GM21717 (cell line): ENCODE results near the gene TMEM87A.
A peak's percentile ranks its signal among the peaks of the same experiment; 100 is the strongest.
"Not testable (repeated sequence)": the region's sequence is repeated elsewhere in the genome, so short reads cannot be mapped to it uniquely, and the experiment has no call there.

Experiments used
- ATAC-seq: cut with Tn5 transposase; IDR thresholded peaks from one replicate; pipeline ENCODE4 v1.9.1; 2021; ENCODE audit warnings: mild to moderate bottlenecking, moderate library complexity; ENCODE audit not compliant: unreplicated experiment

The TMEM87A gene

DNA sequence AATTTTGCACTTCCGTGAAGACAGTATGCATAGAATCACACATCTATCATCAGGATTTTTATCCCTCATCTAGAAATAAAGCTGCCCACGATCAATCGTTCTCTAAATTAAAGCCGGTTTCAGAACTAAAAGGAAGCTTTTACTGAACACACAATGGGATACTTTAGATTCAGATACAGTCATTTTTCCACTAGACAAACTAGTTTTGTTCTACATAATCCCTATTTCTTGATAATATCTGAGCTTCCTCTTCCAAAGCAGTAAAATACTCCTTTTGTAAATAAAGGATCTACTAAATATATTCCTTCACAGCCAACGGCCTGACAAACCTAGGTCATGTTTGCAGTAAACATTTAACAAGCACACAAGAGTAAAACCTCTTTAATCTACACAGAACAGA, 2.2 kb downstream of the TMEM87A start:
- no peak for ATAC-seq

DNA sequence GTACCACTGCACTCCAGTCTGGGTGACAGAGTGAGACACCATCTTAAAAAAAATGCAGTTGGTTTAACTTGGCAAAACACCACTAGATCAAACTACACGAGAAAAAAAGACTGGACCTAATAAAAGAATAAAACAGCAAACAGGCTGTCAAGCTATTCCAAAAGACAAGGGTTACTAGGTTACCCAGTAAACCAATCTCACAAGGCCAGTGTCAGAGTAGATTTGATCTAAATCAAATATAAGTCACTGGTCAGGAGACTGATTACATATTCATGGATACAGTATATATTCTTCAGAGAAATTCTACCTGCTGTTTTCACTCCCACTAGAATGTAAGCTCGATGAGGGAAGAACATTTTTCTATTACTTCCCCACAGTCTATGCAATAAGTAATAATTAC, 2.7 kb downstream of the TMEM87A start:
- no peak for ATAC-seq

DNA sequence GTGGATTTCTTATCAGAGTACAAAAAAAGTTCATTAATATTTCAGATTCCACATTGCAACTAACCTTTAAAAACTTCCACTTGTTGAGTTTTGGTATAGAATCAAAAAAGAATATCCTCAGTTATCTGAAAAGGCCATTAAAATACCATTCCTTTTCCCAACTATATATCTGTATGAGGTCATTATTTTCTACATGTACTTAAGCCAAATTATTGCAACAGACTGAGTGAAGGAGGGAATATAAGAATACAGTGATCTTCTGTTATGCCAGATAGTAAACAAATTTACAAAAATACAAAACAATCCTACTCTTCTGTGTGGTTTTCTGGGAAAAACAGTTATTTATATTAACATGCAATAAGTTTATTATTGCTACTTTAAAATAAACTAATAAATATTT, 5.9 kb downstream of the TMEM87A start:
- ATAC-seq = no peak

DNA sequence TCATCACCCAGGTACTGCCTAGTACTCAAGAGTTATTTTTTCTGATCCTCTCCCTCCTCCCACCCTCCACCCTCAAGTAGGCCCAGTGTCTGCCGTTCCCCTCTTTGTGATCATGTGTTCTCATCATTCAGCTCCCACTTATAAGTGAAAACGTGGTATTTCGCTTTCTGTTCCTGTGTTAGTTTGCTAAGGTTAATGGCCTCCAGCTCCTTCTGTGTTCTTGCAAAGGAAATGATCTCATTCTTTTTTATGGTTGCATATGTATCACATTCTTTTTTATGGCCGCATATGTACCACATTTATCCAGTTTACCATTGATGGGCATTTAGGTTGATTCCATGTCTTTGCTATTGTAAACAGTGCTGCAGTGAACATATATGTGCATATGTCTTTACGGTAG, 8.4 kb downstream of the TMEM87A start:
- no peak for ATAC-seq

DNA sequence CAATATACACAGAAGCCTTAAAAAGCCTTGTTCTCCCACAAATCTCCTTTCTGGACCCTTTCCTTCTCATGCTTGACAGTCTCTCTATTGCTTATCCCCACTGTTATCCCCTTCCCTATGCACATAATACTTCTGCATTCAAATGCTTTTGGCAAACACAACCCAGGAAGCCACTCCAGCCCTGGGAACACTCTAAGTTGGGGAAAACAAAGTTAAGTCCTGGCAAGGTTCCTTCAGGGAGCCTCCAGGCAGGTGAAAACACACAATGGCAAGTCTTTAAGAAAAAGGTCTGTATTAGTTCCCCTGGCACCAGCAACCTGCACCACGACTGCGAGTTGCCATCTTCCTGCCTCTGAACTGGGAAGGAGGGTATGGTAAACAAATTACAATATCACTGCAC, 19.9 kb downstream of the TMEM87A start:
- ATAC-seq = no peak

DNA sequence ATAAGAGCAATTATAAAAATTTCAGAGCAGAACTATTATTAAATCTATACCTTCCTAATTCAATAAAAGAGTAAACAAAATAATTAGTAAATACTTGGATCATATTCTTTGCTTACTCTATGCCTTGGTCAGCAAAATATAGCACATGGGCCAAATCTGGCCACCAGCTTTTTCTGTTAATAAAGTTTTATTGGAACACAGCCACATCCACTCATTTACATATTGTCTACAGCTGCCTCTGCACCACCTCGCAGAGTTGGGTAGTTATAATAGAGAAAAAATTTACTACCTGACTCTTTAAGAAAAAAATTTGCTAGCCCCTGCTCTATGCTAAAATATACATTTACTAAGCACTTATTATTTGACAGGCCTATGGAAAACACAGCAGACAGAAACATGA, 32.4 kb downstream of the TMEM87A start:
- no peak for ATAC-seq

DNA sequence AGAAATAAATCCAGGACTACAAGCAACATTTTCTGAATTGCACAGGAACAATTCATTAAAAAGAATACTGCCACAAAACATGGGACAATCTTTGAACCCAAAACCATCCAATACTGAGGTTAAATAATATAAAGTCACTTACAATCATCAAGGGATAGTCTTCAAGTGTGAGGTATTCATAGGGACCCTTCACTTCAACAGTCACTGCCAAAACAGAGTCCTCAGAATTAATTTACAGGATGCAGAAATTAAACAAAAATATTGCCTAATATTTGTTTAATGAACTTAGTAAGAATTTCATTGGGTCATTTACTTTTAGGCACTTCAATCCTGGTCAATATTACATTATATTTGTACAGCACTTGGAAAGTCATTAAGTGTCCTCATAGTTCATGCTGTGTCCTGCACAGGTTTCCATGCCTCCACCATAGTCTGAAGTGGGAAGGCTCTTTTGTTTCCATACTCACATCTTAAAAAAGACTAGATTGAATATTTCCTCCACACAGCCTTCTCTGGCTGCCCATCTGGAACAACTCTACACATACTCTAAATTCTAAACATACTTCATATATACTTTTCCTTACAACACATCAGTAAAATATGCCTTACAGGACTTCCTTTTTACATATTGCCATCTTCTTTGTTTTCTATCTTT, 33.6 kb downstream of the TMEM87A start:
- ATAC-seq = no peak

DNA sequence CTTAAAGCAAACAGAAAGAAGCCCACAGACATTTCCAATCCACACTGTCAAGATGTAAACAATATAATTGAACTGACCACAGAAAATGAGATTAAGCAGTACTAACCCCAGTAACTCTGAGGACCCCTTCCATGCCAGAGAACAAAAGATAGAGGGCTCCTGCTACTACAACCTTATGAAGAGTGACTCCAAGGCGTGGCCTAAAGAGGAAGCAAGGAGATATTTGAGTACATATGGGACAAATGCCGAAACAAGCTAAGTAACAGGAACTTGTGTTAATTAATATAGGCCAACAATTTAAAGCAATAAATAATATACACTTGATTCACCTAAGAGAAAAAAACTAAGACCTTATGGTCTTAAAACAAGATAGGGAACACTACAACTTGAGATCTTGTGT, 40.1 kb downstream of the TMEM87A start:
- ATAC-seq = no peak

DNA sequence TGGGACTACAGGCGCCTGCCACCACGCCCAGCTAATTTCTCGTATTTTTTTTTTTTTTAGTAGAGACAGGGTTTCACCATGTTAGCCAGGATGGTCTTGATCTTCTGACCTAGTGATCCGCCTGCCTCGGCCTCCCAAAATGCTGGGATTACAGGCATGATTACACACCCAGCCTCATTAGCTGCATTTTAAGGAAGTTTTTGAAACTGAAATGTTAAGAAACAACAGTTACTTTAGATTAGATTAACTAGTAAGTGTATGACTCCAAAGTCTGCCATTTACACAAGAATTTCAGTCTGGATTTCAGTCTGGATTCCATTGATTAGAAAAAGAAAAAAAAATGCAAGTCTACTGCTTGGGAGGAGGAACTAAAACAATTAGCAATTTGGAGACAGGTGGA, 40.6 kb downstream of the TMEM87A start:
- no peak for ATAC-seq

DNA sequence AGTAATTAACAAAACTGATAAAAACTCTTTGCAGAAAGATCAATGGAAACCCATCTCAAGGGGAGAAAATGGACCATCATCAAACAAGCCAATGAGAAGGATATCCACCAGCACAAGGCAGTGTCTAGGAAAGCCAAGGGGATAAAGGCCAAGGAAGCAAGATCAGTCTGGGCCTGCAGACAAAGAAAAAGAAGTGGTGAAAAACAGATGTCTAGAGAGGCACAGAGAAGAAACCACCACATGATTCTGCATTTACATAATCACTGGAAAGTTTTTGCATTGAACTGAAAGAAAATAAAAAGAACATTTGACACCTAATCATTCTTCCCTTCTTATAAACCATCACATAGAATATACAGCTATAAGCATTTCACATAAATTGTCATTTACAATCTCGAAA, 42.1 kb downstream of the TMEM87A start:
- no peak for ATAC-seq

DNA sequence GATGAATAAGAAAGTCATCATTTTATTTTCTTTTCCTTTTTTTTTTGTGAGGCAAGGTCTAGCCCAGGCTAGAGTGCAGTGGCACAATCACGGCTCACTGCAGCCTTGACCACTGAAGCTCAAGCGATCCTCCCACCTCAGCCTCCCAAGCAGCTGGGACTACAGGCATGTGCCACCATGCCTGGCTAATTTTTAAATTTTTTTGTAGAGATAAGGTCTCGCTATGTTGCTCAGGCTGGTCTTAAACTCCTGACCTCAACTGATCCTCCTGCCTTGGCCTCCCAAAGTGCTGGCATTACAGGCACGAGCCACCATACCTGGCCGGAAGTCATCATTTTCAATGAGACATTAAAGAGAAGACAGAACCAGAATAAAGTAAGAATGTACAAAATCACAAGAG, 44.3 kb downstream of the TMEM87A start:
- ATAC-seq = not testable (repeated sequence)

DNA sequence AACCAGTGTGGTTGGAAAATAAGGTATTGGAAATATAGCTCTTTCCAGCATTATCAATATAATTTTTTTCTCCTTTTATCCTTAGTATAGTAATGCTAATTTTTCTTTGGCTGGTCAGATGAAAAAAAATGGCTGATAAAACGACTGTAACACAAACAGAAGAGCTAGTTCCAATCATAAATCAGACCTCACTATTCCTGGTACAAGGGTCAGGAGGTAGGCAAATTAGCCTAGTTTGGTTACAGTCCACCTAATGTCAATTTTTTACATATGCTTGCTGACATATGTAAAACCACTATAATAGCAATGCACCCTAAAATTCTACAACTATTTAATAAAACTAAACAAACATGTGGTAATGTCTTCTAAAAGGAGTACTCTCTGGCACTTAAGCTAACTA, 45.2 kb downstream of the TMEM87A start:
- ATAC-seq = no peak

DNA sequence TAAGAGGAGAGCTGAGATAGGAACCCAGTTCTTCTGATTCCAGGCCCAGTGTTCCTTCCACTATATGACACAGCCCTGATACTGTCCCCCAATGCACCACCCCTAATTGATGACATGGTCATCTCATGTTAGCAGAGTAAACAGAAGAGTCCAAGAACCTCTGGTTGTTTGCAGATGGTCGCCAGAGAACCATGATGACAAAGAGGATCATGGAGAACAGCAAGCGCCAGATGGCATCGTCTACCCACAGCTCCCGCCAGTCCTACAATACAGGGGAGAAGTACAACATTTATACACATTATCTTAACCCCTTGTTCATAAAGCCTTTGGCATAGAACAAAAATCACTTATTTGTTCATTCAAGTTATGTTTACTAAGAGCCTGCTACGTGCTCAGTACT, 46.6 kb downstream of the TMEM87A start:
- ATAC-seq = no peak

DNA sequence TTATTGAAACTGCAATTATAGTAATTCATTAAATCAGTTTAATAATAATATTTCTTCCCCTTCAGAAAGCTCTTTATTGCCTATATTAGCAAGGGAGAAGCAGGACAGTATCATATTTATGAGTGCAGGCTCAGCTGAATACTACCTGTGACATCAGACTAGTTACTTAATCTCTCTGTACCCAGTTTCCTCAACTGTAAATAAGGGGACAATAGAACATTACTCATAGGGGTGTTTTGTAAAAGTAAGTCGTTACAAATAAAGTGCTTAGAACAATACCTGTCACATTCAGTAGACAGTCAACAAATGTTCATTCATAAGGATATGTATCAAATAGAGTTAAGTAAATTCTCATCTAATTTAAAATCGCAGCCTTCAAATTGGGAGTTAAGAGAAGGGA, 53.0 kb downstream of the TMEM87A start:
- no peak for ATAC-seq

DNA sequence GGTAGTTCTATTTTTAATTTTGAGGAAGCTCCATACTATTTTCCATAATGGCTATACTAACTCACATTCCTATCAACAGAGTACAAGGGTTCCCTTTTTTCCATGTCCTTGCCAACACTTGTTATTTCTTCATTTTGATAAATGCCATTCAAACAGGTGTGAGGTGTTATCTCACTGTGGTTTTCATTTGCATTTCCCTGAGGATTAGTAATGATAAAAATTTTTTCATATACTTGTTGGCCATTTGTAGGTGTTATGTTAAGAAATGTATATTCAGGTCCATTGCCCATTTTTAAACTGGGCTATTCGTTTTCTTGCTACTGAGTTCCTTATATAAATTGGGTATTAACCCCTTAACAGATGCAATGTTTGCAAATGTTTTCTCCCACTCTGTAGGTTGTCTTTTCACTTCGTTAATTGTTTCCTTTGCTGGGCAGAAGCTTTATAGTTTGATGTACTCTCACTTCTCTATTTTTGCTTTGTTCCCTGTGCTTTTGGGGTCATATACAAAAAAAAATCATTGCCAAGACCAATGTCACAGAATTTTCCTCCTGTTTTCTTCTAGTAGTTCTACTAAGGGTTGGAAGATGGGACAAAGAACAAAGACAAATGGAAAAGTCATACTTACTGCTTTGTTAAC, 54.2 kb downstream of the TMEM87A start:
- ATAC-seq = no peak

DNA sequence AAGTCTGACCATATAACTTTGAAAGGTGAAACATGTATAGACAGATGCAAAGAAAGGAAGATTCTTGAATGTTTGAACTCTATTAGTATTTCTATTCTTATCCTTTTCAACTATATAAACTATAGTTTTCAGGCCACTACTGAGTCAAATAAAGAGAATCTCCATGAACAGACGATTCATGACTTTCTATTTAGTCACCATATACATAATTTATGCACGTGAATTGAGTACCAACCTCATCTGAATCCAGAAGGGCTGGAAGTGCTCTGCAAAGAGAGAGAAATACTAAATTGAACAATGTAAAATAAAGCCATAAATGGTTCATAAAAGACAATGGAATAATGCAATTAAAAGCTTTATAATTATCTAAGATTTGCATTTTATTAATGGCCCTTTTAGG, 55.7 kb downstream of the TMEM87A start:
- no peak for ATAC-seq

DNA sequence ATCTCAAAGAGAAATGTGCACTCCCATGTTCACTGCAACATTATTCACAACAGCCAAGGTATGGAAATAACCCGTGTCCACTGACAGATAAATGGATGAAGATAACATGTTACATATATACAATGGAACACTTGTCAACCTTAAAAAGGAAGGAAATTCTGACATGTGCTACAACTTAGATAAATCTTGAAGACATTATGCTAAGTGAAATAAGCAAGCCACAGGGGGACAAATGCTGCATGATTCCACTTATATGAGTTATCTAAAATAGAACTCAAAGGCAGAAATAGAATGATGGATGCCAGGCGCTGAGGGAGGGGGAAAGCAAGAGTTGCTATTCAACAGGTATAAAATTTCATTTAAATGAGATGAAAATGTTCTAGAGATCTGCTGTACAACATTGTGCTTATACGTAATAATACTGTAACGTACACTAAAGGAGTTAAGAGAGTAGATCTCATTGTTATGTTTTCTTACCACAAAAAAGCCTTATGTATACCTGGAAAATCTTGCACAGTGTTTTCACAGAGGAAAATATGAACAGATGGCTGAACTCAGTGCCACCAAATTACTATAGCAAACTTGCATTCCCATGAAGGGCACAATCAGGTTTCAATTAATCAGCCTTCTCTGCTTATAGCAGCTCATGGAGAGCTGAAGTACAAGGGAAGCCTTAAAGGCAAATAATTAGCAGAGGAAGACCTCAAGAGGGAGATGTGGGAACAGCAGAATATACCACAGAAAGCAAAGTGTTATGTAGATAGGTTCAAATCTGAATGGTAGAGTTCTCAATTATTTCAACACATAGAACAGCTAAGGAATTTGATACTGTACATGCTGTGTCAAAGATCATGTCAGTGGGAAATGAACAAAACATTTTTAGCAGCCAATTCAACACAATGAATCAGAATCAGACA, 57.1 kb downstream of the TMEM87A start:
- no peak for ATAC-seq

DNA sequence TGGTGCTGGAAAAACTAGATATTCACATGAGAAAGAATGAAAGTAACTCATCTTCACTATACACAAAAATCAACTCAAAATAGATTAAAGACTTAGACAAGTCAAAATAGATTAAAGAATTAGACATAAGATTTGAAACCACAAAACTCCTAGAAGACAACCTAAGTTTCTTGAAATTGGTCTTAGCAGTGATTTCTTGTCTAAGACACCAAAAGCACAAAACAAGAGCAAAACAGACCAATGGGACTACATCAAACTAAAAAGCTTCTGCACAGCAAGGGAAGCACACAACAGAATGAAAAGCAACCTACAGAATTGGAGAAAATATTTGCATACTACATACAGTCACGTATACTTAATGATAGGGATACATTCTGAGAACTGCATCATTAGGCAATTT, 58.6 kb downstream of the TMEM87A start:
- ATAC-seq = no peak

DNA sequence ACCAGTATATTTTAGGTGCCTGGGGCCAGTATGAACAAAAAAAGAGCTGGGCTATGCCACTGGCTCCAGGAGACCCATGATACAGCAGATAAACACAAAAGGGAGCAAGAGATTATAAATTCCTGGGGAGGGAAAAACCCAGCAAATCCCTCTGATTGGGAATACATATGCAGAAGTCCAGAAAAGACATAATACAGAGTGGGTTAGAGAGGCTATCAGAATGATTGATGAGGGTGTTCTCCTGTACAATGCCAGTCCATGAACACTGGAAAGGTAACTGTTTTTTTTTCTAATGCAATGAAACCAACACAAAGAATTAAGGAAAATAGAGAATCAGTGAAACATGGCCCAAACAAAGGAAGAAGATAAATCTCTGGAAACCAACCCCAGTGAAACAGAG, 59.7 kb downstream of the TMEM87A start:
- no peak for ATAC-seq

DNA sequence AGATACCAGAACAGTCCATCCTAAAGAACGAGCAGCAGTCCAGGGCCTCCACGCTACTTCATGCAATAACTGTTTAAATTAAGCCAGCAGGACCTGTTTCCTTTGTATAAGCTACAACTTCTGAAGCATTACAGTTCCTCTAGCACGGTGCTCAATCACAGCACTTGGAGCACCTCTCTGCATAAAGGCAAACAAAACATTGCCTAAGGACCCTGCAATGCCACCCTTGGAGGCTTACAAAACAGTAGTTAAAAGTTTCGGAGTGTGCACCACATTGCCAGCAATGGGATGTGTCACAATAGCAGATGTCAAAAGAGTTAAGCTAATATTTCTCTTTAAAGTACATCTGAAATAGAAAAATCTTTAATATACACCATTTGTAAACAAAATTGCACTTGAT, 62.5 kb downstream of the TMEM87A start:
- ATAC-seq = no peak

DNA sequence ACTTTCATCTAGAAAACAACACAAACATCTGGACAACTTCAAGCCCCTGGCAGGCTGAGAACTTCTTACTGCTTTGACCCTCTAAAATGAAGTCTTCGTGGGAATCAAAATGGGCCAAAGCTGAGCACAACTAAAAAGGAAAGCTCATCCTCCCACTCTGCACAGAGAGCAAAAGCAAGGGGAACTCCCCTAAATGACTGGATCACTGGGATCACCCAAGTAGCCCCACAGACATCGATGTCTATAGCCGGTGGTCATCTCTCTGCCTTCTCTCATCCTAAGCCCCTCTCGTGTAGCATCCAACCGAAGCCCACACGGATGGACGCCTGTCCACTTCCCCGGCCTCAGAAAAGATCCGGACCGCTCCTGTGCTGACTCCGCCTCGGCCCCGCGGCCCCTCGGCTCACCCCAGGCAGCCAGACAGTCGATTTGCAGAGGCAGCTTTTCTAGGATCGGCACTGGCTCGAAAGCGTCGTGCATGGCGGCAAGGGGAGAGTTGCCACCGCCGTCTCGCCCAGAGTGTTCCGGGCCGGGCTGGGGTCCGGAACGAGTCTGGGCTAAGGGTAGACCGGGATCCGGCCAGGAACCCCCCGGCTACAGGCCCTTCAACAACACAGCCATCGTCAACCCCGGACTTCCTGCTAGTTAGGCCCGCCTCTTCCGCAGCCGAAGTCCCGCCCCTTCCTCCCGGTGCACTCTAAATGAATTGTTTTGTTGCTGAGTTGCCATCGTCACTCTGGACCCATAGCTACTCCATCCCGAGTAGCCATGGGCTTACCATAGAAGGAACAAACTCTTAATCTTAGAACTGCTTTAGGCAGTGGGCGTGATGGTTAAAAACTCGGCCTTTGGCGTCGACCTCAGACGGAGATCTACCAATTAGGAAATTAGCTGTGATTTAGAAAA, 65.3 kb downstream of the TMEM87A start, which contains the start of gene VPS39:
Gene VPS39 (minus strand): TSS at position 631 of the 906 bp plus-strand sequence. CDS start 151 bp downstream, at position 480.
- peak; percentile 93 for ATAC-seq
